Endometrium (tissue), 2 donors: Measurements from ENCODE around the gene OPHN1.
A peak's percentile ranks its signal among the peaks of the same experiment; 100 is the strongest.
"Not testable (repeated sequence)": the region's sequence is repeated elsewhere in the genome, so short reads cannot be mapped to it uniquely, and the experiment has no call there.

ENCODE experiments used
- FAIRE-seq: peaks from 2 replicates; lab custom pipeline; 2012; peaks lifted over from hg19 to GRCh38; lab: Jason Lieb, UNC
- donor health status: control.
- donor health status: control.

The OPHN1 gene

DNA sequence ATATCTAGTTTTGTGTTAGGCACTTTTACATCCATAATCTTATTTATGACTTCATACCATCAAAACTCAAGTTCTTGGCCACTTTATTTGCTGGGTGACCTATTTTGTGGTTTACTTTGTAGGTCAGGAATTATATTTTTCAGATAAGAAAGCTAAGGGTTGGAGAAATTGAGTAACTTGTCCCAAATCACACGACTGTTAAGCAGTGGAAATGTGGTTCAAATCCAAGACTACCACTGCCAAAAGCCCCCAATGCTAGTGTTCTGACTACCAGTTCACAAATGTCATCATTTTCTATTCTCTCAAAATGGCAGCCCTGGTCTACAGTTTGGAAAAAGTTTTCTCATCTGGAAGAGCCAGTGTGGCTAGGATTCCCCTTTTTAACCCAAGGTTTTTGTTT is 74.6 kb downstream of the OPHN1 start:
- no peak for FAIRE-seq

- FAIRE-seq = no peak
Observed at GRCh38 chrX:68355629-68355920, 77.7 kb downstream of the OPHN1 start.

- FAIRE-seq = no peak
Observed at GRCh38 chrX:68354879-68355628, 78.2 kb downstream of the OPHN1 start.

DNA sequence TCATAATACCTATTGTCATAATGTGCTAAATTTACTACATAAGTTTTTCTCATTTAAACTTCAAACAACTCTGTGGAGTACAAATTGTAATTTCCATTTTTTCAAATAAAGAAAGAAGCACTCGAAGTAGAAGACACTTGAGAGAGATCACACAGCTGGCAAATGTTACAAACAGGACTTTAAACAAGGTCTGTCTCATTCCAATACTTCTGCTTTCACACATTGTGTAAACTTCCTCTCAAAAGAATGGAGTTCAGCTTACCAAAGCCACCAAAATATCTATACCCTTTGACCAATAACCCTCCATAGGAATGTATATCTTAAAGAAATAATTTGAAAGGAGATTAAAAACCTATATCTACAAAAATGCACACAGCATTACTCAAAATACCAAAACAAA is 88.3 kb downstream of the OPHN1 start:
- no peak for FAIRE-seq

- FAIRE-seq = no peak
Observed at GRCh38 chrX:68343551-68343950, 89.7 kb downstream of the OPHN1 start.

- FAIRE-seq = no peak
Observed at GRCh38 chrX:68332201-68332731, 101.0 kb downstream of the OPHN1 start.

DNA sequence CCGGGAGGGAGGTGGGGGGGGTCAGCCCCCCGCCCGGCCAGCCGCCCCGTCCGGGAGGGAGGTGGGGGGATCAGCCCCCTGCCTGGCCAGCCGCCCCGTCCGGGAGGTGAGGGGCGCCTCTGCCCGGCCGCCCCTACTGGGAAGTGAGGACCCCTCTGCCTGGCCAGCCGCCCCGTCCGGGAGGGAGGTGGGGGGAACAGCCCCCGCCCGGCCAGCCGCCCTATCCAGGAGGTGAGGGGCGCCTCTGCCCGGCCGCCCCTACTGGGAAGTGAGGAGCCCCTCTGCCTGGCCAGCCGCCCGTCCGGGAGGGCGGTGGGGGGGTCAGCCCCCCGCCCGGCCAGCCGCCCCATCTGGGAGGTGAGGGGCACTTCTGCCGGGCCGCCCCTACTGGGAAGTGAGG is 106.5 kb downstream of the OPHN1 start:
- not testable (repeated sequence) for FAIRE-seq

- peak; percentile 69 for FAIRE-seq
Observed at GRCh38 chrX:68307769-68308168, 125.5 kb downstream of the OPHN1 start.

DNA sequence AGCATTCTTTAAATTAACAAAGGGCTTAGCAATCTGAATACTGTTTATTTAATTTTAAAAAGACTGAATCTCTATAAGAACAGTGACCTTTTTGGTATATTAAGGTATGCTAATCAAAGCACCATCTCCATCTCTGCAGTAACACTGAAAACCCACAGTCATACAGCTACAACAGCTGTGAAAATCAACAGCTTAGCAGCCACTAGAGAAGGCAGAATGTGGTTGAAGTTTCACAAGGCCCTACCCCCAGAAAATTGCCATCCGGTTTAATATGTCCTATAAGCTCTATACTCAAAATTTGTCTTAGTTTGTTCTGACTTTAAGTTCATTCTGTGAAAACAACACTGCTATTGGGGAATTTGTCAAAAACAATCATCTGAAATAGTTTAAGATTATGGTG is 128.7 kb downstream of the OPHN1 start:
- FAIRE-seq = no peak

DNA sequence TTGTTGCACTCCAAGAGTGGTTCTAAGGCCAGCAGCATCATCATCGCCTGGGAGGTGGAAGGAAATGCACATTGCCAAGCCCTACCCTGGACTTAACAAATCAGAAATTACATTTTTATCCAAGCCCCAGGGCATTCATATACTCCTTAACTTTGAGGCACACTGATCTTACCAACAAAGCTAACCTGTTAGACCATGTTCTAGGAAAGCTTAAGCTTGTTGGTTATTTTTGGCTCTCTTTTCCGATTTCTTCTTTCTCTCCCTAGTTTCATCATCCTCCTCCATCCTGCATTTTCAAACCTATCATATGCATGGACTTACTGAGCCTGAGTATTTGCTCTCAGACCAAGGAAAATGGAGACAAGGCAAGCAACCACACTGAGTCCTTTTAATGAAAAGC is 133.4 kb downstream of the OPHN1 start:
- FAIRE-seq = no peak

DNA sequence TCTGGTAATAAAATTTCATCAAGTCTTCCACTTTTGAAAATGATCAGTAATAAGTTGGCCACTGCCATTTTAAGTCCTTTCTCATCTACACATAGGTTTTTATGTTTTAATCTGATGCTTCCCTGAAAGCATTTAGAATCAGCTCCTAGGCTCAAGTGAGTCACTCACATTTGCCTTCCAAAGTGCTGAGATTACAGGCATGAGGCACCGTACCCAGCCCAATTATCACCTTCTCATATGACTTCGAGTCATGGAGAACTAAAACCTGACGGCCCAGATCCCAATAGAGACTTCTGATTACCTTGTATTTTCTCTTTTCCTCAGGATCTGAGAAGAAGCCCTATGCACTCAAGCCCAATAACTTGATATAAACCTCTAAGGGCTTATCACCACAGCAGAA is 140.8 kb downstream of the OPHN1 start:
- FAIRE-seq = no peak

DNA sequence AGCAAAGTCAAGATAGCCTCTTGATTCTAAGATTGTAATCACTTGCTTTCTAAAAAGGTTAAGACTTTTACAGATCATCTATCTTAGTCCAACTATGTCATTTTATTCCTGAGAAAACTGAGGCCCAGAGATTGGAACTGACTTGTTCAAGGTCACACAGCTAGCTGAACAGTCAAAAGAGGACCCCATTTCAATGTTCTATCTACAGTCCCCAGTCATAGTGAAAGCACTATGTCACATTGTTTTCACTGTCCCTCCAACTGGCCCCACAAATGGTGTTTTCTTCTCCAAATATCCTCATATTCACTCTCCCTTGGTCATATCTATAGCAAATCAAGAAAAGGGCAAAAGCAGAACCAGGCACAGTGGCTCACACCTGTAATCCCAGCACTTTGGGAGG is 145.2 kb downstream of the OPHN1 start:
- no peak for FAIRE-seq

DNA sequence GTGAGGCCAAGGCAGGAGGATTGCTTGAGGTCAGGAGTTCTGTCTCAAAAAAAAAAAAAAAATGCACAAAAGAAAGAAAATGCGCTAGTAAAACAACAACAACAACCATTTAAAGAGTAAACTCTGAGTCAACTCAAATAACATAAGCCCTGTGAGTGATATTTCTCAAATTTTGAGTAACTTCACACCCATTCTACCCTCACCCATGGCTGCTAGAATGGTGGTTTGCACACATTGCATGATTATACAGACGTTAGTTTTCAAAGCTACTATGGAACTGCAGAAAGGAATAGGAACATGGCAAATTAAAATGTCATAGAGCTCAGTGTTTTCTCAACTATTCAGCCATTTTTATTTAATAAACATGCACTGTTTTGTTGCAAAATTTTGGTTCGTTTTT is 145.9 kb downstream of the OPHN1 start:
- no peak for FAIRE-seq

- no peak for FAIRE-seq
Observed at GRCh38 chrX:68286980-68287379, 146.3 kb downstream of the OPHN1 start.

DNA sequence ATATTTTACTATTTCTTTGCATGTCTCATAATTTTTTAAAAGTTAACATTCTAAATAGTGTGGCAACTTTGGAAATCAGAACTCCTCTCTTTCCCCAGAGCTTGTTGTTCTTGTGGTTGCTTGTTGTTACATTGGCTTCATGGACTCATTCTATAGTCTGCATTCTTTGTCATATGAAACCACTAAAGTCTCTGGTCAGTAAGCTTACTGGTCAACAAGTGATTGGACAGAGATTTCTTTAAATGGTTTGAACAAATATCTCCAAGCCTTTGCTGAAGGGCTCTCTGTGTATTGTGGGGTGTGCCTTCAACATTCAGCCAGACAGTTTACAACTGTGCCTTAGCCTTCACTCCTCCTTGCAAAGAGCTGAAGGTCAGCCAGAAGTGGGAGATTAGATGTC is 147.2 kb downstream of the OPHN1 start:
- FAIRE-seq = no peak

DNA sequence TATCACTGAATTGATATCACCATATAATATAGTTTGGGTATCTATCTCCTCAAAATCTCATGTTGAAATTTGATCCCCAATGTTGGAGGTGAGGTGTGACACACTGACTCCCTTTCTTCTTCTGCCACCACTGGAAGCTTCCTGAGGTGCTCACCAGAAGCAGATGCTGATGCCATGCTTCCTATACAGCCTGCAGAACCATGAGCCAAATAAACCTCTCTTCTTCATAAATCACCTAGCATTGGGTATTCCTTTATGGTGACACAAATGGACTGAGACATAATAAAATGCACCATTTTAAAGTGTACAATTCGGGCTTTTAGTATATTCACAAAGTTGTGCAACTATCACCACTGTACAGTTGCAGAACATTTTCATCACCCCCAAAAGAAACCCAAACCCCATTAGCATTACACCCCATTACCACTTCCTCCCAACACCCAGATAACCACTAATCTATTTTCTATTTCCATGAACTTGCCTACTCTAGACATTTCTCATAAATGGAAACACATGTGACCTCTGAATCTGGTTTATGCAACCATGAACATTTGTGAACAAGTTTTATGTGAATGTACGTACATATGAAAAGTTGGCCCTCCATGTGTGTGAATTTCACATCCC is 148.9 kb downstream of the OPHN1 start:
- FAIRE-seq = no peak

- no peak for FAIRE-seq
Observed at GRCh38 chrX:68273887-68274286, 159.4 kb downstream of the OPHN1 start.

DNA sequence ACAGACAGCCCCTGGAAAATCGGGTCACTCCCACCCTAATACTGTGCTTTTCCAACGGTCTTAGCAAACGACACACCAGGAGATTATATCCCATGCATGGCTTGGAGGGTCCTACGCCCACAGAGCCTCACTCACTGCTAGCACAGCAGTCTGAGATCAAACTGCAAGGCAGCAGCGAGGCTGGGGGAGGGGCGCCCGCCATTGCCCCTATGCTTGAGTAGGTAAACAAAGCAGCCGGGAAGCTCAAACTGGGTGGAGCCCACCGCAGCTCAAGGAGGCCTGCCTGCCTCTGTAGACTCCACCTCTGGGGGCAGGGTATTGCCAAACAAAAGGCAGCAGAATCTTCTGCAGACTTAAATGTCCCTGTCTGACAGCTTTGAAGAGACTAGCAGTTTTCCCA is 168.5 kb downstream of the OPHN1 start:
- FAIRE-seq = not testable (repeated sequence)

- FAIRE-seq = no peak
Observed at GRCh38 chrX:68261060-68261672, 172.1 kb downstream of the OPHN1 start.

GRCh38 chrX:68256990-68257389 is 176.3 kb downstream of the OPHN1 start:
- no peak for FAIRE-seq

- FAIRE-seq = no peak
Observed at GRCh38 chrX:68254738-68255645, 178.3 kb downstream of the OPHN1 start.

GRCh38 chrX:68252664-68253063 is 180.6 kb downstream of the OPHN1 start:
- no peak for FAIRE-seq

- no peak for FAIRE-seq
Observed at GRCh38 chrX:68249903-68250302, 183.4 kb downstream of the OPHN1 start.
